SK-N-MC (cell line): ENCODE measurements around the gene PI4K2A.

Source experiments
- DNase-seq: peaks from one replicate; pipeline ENCODE4 v3.0.0-alpha.2; 2011; ENCODE audit warnings: low read depth, low spot score
- H3K27ac ChIP-seq: fragments of 200-600 bp; sonication (generic); 2 replicates; pipeline ENCODE4 v1.5.1; 2016; ENCODE audit warnings: mixed run types
- H3K36me3 ChIP-seq: fragments of 200-600 bp; sonication (generic); 2 replicates; pipeline ENCODE4 v1.6.1; 2017; ENCODE audit warnings: antibody characterized with exemption, low read length, mixed read lengths; ENCODE audit not compliant: insufficient read depth
- H3K4me3 ChIP-seq: fragments of 200-600 bp; sonication (generic); 2 replicates; pipeline ENCODE4 v1.5.1; 2016
- H3K9ac ChIP-seq: fragments of 200-600 bp; sonication (generic); 2 replicates; pipeline ENCODE4 v1.8.0; 2017; ENCODE audit warnings: mixed run types, mixed read lengths; ENCODE audit not compliant: insufficient read length
- H3K9me3 ChIP-seq: fragments of 200-600 bp; sonication (generic); 2 replicates; pipeline ENCODE4 v1.6.1; 2017; ENCODE audit warnings: low read depth, mild to moderate bottlenecking, antibody characterized with exemption, low read length, moderate library complexity, mixed read lengths
- EZH2 ChIP-seq: fragments of 200-600 bp; sonication (generic); IDR thresholded peaks from one replicate; pipeline ENCODE4 v1.6.1; 2017; ENCODE audit warnings: antibody characterized with exemption
- FOXP2 ChIP-seq: optimal IDR thresholded peaks from 2 replicates; pipeline ENCODE3; 2011; ENCODE audit warnings: mild to moderate bottlenecking, moderate library complexity; ENCODE audit not compliant: insufficient read depth; ENCODE audit errors: extremely low read length, control extremely low read depth
- POLR2AphosphoS5 ChIP-seq: IDR thresholded peaks from 2 replicates; pipeline ENCODE4 v1.6.1; 2012; ENCODE audit warnings: mild to moderate bottlenecking, low read depth, low read length, borderline replicate concordance

Gene PI4K2A

DNA sequence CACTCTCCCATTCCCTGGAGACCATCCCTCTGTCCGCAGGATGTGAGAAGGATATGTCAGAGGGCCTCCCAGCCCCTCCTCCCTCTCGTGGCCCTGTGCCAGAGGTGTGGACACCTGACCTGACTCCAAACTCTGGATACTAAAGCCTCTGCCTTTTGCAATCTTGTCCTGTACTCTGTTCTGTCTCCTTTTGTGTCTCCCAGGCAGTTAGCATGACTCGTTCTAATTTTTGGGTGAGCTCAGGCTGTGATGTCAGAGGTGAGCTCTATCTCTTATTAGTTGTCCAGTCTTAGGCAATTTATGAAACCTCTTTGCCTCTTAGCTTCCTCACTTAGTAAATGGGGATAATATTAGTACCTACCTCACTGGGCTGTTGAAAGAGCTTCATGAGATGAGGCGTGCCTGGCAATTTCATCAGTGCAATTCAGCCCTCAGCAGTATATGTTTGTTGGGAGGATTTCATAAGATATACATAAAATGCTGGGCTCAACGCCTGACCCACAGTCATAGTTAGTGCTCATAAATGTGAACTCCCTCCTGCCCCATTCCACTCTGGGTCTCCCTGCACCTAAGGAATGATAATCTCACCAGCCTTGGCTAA lies 84.0 kb downstream of the PI4K2A start:
- DNase-seq: no peak
- no peak for TF ChIP-seq EZH2
- TF ChIP-seq POLR2AphosphoS5: no peak
- TF ChIP-seq FOXP2: no peak
- Histone ChIP-seq H3K4me3 (no peak overlapping the region), H3K9me3 (no peaks in the 10 kb centered on the region), H3K27ac (no peak overlapping the region), H3K36me3 (no peaks in the 10 kb centered on the region), H3K9ac (no peak overlapping the region)
